ENCODE results near the gene PCDHGA1. TPM values are rescaled to one million over a fixed set of nuclear protein-coding genes. Genes with fewer than 3 reads are reported as not detected.

The PCDHGA1 gene
- total and polyA plus RNA-seq, 9 of the 15 experiments (the other 6 are each of a cell fraction or from before 2014, with no cell fraction given), result 0.05 to 0.26 (median 0.18) TPM; not detected in 2

- in situ Hi-C loops (cut with MboI), result no loop called here
- no peak overlapping the region for H3K4me2 ChIP-seq (ENCODE audit: insufficient read depth, low read length)
- no peak for FAIRE-seq
- no peak overlapping the region for H3K27ac ChIP-seq (ENCODE audit: extremely low read depth, low read depth, low read length)
- no peak overlapping the region for H3K9ac ChIP-seq (ENCODE audit: insufficient read depth in 1 of 2, low read depth in 2 of 2, low read length in 2 of 2)
- BruUV-seq (replicated peaks), result no TSS peak
- no peak for ATAC-seq
- H3K27me3 ChIP-seq (ENCODE audit: control insufficient read depth in 2 of 2, insufficient read depth in 2 of 2, low read length in 2 of 2), result peaks cover 20 to 32% of the 10 kb centered on the region in 2 experiments; a peak in 4 of 5 replicates
- H4K20me1 ChIP-seq (replicated peaks; ENCODE audit: control insufficient read depth, insufficient read depth, low read length), result no peaks in the 10 kb centered on the region; the same call in 1 of the 2 replicates
- H3K36me3 ChIP-seq (ENCODE audit: control insufficient read depth, insufficient read depth, low read length), result no peaks in the 10 kb centered on the region
- no peaks in the 10 kb centered on the region for H3K79me2 ChIP-seq (ENCODE audit: control insufficient read depth, insufficient read depth, low read length)
- H2AFZ ChIP-seq (ENCODE audit: low read depth, low read length), result no peak overlapping the region
- H3K9me3 ChIP-seq (replicated peaks; ENCODE audit: control insufficient read depth, insufficient read depth, low read depth, low read length), result no peaks in the 10 kb centered on the region
- H3K4me3 ChIP-seq, result no peak overlapping the region
- peaks cover 0 to 14% of the 10 kb centered on the region in 2 experiments; a peak in 1 of 5 replicates for H3K4me1 ChIP-seq (replicated peaks in 1 of 2; ENCODE audit: control insufficient read depth in 2 of 2, insufficient read depth in 2 of 2, low read length in 2 of 2)
- H3K9me1 ChIP-seq (ENCODE audit: control insufficient read depth, insufficient read depth, low read length), result no peaks in the 10 kb centered on the region
- intact Hi-C loops (cut with micrococcal nuclease), result no loop called here
- POLR2A ChIA-PET, result no interaction called here
- CTCF ChIA-PET (ENCODE audit: low intra/inter-chr PET ratio), result no interaction called here
- peak in 1 of 4 experiments; percentile 7 for DNase-seq (ENCODE audit: extremely low read depth in 1 of 4, low spot score in 3 of 4)
- WGBS (ENCODE audit: insufficient coverage, low coverage, missing lambda C conversion rate), result 12% methylated on average over 20 of the region's 20 CpGs
- no peak for TF ChIP-seq HES1 (IDR thresholded peaks at IDR 0.05; ENCODE audit: low read depth)
- TF ChIP-seq, protein P1, sequence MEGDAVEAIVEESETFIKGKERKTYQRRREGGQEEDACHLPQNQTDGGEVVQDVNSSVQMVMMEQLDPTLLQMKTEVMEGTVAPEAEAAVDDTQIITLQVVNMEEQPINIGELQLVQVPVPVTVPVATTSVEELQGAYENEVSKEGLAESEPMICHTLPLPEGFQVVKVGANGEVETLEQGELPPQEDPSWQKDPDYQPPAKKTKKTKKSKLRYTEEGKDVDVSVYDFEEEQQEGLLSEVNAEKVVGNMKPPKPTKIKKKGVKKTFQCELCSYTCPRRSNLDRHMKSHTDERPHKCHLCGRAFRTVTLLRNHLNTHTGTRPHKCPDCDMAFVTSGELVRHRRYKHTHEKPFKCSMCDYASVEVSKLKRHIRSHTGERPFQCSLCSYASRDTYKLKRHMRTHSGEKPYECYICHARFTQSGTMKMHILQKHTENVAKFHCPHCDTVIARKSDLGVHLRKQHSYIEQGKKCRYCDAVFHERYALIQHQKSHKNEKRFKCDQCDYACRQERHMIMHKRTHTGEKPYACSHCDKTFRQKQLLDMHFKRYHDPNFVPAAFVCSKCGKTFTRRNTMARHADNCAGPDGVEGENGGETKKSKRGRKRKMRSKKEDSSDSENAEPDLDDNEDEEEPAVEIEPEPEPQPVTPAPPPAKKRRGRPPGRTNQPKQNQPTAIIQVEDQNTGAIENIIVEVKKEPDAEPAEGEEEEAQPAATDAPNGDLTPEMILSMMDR (IDR thresholded peaks at IDR 0.05 in 2 of 3, conservative IDR thresholded peaks at IDR 0.05 in 1 of 3; ENCODE audit: insufficient read depth in 2 of 3, low read depth in 1 of 3, low read length in 3 of 3), result 0 out of 6 replicates have a peak, but pooled peaks of 1 of the 3 experiments have one; percentile 24
- TF ChIP-seq ZEB2 (IDR thresholded peaks at IDR 0.05), result peak; percentile 92
Observed at GRCh38 chr5:141478321-141478945, 148.1 kb downstream of the PCDHGA1 start.

Measured in K562 (cell line).